NCI-H226 (cell line): Measurements from ENCODE around the gene SELPLG.
A peak's percentile ranks its signal among the peaks of the same experiment; 100 is the strongest.
"Not testable (repeated sequence)": the region's sequence is repeated elsewhere in the genome, so short reads cannot be mapped to it uniquely, and the experiment has no call there.

Experiments used
- DNase-seq: peaks from one replicate; pipeline ENCODE4 v3.0.0-alpha.2; 2015

SELPLG gene

DNA sequence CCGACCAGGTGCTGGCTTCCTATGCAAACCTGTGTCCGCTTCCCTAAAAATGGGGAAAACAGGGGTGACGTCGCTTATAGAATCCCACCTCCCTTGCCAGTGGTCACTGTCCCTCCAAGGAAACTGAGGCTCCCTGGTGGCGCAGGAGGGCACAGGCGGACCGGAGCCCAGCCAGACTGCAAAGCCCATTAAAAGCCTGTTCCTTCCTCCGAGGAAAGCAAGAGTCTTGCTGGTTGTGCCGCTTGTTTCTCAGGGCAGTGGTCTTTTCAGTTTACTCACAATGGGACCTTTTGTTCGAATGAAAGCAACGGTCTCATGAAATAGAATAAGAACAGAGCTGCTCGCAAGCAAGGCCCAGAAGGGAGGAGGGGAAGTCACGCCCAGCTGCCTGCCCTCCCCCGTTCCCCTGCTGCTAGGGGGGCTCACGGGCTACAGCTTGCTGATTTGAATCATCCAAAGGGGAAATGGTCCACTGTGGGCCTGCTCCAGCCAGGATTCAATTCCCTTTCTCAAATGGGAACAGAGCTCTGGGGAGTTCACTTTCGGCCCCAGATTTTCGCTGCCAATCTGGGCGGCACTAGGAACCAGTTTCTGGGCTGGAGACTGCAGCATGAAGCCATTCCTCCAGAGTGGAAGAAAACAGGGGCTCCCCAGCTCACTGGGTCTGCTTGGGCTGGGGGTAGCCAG, 4.6 kb upstream of the SELPLG start:
- DNase-seq: no peak

DNA sequence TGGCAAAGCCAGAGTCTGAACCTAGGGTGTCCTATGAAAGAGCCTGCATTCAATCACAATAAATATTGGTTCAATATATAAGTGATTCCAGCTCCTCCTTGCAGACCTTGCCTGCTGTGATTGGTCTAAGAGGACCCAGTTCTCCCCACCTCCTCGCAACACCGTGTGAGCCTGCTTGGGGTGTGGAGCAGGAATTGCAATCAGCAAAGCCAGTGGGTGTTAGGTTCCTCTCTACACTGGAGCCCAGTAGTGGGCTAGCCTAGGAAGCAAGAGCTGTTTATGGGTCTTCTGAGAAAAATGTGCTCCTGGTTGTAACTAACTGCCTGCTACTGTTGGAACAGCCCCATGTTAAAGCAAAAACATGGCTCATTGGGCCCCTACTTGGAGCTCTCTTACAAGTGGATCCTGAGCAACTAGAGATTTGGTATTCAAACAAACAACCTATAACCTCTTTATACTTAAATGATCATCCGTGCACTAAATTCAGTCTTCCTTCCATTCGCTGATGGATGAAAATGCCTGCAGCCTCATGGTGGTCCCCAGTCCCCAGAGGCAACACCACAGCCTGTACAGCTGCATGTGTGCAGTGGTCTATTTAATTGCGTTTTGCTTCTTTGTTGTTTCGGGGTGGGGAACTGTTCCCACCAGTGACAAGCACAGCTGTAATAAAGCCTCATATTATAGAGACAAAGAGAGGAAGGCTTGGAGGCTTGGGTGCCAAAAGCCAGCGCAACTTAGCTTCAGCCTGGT, 3.7 kb upstream of the SELPLG start:
- no peak for DNase-seq

DNA sequence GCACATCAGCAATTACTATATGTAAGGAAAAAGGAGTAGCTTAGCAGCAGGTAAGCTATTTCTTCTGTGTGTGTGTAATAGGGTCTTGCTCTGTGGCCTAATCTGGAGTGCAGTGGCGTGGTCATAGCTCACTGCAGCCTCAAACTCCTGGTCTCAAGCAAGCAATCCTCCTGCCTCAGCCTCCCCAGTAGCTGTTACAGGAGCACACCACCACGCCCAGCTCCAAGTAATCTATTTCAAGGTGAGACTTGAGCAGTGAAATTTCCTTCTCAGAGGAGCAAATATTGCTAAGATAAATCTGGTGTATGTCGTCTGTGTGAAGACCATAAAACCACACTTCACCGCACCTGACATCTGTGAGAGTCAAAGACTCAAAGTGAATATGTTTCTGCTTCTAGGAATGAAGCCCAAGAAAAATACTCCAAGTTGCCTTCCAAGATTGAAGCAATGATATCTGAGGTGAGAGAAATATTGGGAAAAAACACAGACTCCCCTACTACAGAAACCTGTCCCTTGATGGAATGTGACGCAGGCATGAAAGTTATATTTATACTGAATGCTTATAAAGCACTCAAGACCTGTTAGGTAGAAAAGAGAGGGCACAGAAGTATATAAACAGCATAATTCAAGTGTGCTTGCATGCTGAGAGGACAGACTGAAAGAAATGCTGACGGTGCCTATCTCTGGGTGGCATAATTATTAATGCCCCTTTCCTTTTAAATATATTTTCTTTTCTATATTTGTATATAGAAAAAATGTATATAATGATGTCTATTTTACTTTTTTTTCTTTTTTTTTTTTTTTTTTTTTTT, 2.5 kb upstream of the SELPLG start:
- DNase-seq: no peak

DNA sequence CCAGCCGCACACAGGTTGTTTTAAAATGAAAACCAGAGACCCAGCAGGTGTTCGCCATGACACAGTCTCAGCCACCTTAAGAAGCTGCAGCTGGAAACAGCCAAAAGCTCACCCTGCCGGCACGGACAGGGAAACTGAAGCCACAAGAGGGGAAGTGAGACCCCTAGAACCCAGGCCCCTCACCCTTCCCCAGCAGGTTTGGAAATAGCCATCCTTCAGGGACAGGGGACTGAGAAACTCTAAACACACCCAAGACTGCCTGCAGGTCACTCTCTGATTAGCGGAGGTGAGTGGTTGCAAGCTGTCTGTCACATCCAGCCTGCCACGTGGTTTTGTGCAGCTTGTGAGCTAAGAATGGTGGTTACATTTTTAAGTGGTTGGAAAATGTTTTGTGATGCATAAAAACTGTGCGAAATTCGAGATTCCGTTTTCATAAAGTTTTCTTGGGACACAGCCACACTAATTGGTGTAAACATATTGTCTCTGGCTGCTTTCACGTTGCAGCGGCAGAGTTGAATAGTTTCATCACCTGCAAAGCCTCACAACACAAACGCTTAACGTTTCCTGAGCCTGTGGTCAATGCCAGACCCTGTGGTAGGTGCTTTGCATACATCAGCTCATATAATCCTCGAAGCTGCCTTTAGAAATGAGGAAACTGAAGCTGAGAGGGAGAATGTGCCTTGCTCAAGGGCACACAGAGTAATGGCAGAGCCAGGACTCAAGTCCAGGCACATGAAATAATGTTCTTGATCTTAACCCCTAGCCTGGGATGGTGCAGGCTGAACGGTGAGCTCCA, 1.7 kb upstream of the SELPLG start:
- no peak for DNase-seq

DNA sequence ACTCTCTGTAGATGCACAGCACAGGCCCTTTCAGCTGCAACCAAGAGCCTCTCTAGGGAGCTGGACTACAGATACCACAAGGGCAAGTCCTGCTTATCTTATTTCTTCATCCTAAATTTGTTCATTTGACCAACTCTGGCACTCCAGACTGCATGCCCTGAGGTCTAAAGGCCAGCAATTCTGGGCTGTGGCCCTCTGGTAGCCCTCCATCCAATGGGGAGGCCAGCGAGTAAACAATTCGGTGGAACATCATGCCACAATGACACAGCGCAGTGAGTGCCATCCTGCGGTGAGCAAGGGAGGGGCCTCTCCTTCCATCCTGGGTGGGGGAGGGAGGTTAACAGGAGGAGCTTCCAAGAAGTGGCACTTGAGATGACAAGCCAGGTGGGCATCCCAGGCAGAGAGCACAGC, 652 bp upstream of the SELPLG start:
- DNase-seq: no peak

DNA sequence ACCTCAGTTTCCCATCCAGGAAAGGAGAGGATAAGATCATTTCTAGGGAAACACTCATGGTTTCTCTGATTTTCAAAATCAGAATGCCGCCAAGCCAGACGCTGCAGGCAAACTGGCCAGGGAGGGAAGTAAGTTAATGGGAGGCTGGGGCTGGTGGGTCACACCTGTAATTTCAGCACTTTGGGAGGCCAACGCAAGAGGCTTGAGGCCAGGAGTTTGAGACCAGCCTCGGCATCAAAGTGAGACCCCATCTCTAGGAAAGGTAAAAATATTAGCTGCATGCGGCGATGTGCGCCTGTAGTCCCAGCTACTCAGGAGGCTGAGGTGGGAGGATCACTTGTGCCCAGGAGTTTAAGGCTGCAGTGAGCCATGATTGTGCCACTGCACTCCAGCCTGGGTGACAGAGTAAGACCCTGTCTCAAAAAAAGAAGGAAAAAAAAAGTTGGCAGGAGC, 587 bp downstream of the SELPLG start:
- no peak for DNase-seq

DNA sequence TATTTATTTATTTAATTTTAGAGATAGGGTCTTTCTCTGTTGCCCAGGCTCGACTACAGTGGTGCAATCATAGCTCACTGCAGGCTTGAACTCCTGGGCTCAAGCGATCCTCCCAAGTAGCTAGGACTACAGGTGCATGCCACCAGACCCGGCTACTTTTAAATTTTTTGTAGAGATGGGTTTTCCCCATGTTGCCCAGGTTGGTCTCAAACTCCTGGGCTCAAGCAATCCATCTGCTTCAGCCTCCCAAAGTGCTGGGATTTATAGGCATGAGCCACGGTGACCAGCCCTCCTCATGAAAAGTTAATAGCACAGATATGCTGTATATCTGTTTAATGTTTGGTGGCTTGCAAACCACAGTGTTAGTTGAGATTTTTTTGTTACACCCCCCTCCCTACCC, 2.4 kb downstream of the SELPLG start:
- DNase-seq: not testable (repeated sequence)

DNA sequence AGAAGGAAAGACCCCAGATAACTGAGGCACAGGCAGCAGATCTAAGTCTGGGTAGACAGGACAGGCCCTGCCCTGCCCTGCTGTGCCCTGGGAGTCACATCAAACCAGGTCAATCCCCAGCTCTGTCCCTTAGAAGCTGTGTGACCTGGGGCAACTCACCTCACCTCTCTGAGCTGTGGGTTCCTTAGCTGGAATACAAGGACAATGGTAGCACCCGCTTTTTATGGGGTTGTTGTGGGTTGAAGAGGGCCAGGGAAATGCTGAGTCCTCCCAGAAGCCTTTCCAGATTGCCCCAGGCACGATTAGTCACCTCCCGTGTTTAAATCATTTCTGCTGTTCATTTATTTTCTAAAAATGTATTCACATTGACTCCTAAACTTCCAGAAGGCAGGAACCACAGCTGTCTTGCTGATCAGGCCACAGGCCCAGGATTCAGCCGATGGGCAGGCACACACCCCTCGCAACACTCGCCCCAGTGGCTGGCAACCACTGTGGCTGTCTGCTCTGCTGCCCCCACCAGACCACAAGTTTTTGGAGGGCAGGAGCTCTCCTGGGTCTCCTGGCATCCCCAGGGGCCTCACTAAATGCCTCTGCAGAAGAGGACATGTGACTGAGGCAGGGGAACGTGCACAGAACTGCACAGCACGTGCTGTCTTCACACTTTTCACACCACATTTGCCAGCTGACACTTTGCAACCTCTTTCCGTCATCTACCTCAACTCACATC, 3.0 kb downstream of the SELPLG start:
- DNase-seq: peak; percentile 82

DNA sequence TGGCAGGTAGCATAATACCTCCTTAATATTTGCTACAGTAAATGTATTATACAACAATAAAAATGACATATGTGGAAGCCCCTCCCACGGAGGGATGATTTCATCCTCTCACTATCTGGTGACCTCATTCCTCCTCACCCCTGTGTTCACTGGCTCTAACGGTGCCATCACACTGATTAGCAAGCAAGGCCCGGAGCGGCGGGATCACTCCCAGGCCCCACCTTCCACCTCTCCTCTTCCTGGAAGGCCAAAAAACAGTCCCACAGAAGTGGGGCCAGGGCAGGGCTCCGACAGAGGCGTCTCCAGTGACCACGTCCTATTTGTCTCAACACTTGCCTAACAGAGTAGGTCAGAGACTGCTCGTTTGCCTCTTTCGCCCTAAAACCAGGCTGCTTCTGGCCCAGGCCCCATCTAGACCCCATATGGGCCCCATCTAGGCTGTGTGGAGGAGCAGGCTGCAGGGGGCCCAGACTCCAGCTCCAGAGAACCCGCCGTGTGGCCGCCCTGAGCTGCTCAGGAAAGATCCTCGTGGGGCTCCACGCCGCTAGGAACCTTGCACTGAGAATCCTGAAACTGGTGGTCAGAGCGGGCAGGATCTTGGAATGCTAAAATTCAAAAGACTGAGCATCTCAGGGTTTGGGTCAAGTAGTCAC, 3.7 kb downstream of the SELPLG start:
- peak; percentile 93 for DNase-seq

DNA sequence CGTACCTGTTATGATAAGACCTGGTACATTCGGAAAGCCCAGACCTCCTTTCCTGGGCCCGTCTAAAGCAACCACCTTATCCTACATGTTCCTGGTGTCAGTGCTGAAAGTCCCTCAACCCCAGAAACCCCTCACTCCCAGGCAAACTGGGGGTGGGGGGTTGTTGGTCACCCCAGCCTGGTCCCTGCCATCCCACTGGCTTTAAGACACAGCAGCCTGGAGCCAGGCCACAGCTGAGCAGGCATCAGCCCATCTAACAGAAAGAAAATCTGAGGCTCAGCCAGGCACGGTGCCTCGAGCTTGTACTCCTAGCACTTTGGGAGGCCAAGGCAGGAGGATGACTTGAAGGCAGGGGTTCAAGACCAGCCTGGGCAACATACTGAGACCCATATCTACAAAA, 4.5 kb downstream of the SELPLG start:
- DNase-seq: no peak

DNA sequence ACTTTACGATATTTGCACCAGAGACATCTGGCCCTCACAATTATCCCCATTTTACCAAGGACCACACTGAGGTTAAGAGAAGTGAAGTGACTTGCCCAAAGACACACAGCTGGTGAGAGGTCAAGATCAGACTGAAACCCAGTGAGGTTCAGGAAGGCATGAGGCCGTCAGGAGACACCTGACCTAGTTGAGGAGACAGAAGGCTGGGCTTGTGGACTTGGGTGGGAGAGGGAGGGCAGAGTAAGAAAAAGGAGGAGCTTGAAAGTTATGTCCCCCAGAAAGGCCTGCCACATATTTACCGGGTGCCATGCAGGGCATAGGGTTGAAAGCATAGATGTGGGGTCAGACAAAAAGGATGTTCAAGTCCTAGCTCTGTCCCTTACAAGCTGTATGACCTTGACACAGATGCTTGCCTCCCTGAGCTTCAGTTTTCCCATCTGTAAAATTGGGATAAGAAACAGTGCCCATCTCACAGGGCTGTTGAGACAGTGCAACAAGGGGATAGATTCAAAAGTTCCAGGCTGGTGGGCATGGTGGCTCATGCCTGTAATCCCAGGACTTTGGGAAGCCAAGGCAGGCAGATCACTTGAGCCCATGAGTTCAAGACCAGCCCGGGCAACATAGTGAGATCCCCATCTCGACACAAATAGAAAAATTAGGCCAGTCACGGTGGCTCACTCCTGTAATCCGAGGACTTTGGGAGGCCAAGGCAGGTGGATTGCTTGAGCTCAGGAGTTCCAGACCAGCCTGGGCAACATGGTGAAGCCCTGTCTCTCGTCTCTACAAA, 6.4 kb downstream of the SELPLG start:
- no peak for DNase-seq

DNA sequence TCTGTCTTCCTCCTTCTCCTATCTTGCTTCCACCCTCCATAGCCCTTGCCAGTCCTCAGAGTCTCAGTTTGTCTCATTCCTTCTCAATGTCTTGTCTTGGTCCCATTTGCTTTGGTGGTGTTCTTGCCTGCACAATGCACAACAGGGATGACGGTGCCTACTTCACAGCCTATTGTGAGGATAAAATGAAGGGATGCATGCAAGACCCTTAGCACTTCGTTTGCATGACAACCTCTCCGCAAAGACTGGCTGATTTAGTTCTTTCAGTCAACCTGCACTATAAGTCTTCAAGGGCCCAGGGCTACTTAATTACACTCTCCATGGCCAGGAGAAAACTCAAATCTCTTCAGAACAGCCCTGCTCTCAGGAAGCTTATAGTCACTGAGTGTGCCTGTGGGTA, 8.5 kb downstream of the SELPLG start:
- no peak for DNase-seq

DNA sequence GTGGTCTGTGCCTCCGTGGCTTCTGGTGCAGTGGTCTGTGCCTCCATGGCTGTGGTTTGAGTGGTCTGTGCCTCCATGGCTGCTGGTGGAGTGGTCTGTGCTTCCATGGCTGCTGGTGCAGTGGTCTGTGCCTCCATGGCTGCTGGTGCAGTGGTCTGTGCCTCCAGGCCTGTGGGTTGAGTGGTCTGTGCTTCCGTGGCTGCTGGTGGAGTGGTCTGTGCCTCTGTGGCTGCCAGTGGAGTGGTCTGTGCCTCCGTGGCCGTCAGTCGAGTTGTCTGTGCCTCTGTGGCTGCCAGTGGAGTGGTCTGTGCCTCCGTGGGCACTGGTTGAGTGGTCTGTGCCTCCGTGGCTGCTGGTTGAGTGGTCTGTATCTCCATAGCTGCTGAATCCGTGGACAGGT, 10.1 kb downstream of the SELPLG start:
- DNase-seq: no peak

DNA sequence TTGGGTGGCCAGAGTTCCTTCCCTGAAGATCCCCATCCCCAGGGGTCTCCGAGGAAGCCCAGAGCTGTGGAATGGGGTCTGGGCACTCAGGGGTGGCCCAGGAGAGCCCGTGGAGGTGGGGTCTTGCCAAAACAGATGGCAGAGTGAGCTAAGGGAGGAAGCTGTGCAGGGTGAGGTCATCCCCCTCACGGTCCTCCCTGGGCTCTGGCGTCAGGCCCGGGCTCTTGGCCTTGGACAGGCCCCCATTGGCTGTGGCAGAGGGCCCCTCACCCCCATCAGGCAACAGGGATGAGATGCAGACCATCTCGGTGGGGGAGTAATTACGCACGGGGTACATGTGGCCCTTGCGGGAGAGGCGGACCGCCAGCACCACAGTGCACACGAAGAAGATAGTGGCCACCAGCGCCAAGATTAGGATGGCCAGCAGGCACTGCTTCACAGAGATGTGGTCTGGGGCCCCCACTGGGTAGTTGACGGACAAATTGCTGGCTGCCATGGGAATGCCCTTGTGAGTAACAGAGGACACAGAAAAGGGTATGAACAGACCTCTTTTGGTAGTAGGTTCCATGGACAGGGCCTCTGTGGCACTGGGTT, 10.7 kb downstream of the SELPLG start:
- no peak for DNase-seq

DNA sequence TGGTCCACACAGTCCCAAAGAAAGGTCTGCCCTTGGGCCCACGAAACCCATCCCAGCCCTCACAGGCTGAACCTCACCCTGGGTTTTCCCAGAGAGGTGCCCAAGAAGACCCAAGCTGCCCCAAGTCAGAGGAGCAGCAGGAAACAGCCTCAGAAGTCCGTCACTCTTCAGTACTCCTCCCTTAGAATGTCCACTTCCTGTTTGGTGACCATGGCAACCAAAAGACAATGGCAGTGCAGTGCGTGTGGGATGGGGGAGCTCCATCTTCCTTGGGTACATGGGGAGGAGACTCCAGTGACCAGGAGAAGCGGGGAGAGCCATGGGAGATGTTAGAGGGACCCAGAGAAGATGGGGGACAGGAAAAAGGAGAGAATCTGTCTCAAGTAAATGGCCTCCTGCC, 11.3 kb downstream of the SELPLG start:
- DNase-seq: no peak

DNA sequence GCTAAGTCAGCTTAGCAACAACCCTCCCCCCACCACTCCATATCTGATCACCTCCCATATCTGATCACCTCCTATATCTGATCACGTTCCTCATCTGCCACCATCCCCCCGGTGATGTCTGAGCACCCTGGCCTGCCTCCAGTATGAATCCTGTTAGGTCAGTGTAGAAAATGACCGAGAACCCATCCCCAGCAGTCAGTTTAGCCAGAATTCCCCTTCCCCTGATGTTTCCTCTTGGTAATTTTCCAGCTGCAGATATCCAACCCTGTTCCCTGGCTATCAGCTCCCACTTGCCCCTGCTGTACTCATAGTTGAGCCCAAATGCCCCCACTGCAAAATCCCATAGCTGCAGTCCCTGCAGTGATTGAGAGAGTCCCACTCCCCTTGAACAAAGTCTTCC, 12.5 kb downstream of the SELPLG start:
- no peak for DNase-seq

DNA sequence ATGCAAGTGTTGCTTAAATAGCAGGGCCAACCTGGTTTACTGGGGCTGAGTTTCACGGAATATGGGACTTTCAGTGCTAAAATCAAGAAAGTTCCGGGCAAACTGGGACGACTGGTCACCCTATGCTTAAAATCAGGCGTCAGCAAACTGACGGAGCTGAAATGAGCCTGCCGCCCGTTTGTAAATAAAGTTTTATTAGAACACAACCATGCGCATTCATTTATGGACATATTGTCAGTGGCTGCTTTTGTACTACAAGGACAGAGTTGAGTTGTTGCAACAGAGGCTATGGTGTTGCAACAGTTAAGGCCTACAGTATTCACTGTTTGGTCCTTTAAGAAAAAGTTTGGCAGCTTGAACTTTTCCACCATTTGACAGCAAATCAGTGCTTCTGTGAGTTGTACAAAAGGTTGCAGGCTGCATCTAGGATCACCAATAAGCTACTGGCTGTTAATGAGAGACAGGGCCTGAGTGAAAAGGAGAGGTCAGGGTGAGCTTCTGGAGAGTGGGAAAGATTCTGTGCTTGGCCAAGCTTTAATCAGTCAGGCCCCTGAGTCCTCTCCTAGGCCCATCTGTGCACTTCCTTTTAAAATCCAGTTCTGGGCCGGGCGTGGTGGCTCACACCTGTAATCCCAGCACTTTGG, 13.3 kb downstream of the SELPLG start:
- DNase-seq: no peak

DNA sequence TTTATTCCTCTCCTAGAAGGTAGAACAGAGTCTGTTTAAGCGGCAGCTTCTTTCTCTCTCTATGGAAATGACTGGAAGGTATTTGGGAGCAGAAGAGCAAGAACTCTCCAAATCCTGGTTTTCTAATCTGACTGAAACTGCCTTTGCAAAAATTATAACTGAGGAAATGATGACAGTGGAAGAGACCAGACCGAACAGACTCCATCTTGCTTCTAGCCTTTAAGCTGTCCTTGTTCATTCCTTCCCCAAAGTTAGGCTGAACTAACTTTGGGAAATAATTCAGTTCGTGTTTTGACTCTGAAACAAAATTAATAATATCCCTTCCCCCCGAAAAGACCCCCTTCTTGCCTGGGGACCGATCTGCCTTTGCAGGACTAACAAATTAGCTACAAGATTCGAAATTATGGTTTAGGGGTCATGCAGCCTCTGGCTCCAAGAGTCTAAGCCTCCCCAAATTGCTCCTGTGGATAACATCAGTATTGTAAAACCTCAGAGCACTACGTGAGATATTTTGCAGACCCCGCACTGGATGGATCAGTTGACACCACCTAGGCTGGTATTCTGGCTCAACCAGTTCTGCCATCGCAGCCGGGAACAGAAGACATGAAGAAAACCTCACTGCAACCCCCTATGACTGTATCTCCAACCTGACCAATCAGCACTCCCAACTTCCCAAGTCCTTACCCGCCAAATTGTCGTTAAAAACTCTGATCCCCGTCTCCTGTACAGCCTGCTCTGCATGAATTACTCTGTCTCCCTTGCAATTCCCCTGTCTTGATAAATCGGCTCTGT, 14.1 kb downstream of the SELPLG start:
- no peak for DNase-seq

DNA sequence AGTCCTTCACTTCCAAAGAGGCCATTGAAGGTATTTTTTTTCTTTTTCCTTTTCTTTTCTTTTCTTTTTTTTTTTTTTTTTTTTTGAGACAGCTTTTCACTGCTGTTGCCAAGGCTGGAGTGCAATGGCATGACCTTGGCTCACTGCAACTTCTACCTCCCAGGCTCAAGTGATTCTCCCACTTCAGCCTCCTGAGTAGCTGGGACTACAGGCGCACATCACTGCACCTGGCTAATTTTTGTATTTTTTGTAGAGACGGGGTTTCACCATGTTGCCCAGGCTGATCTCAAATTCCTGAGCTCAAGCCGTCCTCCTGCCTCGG, 14.8 kb downstream of the SELPLG start:
- not testable (repeated sequence) for DNase-seq
